HG03354 (cell line): ENCODE measurements around the gene ARHGAP25.

Experiments
- ATAC-seq: cut with Tn5 transposase; IDR thresholded peaks from one replicate; pipeline ENCODE4 v1.9.1; 2021; ENCODE audit warnings: mild to moderate bottlenecking; ENCODE audit not compliant: unreplicated experiment, poor library complexity, severe bottlenecking

ARHGAP25 gene

DNA sequence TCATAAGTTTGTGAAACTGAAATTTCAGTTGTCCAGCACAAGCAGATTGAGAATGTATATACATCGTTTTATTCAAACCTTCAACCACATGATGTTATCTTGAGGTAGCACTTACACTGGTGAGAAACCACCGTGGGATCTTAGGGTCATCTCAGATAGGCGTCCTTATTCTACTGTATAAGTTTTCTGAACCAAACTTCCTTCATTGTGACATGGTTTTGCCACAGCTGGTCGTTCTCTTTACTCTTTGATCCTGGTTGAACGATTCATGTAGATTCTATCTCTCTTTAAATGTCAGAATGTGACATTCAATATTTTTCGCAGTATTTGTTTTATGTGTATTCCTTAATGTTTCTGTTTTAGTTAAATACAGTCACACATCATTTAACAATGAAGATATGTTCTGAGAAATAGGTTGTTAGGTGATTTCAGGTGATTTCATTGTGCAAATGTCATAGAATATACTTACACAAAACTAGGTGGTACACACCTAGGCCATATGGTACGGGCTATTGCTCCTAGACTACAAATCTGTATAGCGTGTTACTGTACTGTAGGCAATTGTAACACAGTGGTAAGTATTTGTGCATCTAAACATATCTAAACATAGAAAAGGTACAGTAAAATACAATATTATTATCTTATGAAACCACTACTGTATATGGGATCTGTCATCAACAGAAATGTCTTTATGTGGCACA lies 17.9 kb upstream of the ARHGAP25 start:
- no peak for ATAC-seq

DNA sequence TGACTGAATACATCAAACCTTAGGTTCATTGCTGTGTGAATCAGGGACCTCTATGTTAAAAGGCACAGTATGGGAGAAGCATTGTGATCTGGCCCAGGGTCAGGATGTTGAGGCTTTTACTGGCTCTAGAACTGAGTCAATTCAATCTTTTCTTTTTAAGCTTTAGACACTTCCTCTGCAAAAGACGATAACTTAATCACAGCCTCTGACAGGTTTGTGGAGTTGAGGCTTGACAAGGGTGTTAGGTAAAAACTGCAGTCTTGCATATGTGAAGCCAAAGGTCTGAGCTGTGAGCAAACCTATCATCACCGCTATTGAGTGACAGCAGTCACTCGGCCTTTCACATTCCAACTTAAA lies 17.3 kb upstream of the ARHGAP25 start:
- ATAC-seq = no peak

DNA sequence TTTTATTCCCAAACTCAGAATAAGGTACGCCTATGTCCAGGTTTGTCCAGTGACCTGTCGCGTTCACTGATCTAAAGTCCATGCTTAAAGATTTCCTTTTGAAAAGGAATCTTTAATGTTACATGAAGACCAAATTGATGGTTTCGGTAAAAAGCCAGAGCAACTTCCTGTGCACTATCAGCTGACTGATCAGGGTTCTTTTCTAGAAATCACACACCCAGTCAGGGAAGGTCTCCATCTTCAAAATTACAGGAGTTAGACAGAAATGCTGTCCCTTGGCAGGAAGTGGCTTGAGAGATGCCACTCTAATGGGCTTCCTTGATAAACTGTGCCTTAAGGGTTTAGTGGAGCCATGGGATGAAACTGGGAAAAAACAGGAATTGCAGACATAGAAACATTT lies 14.7 kb upstream of the ARHGAP25 start:
- ATAC-seq = no peak

DNA sequence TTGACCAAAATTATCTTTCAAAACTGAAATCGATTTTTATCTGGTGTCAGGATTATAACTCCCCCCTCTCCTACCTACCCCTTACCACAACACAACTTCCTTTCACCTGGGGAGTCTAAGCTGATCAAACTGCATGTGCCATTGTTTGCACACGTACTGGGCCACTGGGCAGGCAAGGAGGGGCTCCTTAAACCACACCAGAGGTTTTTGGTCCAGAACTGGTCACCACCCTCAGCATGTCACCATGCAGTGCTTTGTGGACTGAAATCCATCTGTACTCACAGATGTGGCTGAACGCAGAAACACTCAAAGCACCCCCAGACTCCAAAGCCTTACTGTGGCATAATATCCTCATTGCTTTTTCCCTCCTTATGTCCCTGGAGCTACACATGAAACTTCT lies 13.9 kb upstream of the ARHGAP25 start:
- no peak for ATAC-seq

GRCh38 chr2:68721482-68722101 lies 13.0 kb upstream of the ARHGAP25 start:
- ATAC-seq = peak; percentile 69

- ATAC-seq = no peak
Measured at GRCh38 chr2:68722712-68723111, 11.9 kb upstream of the ARHGAP25 start.

DNA sequence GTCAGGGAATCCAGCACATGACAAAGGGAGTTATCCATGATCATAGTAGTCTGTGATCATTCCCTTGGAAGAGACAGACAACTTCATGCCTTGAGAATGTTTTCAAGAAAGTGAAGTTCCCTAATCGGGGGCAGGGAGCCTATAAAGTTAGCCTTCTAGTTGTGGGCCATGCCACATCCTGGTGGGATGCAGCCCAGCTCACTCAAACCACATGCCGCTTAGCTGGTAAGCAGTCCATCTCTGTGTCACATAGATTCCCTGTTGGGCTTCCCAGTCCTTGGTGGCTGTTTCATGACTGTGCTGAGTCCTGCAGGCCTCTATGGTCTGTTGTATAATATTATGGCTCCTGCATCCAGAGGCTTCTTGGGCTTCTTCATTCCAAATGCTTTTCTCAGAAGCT lies 11.4 kb upstream of the ARHGAP25 start:
- no peak for ATAC-seq

DNA sequence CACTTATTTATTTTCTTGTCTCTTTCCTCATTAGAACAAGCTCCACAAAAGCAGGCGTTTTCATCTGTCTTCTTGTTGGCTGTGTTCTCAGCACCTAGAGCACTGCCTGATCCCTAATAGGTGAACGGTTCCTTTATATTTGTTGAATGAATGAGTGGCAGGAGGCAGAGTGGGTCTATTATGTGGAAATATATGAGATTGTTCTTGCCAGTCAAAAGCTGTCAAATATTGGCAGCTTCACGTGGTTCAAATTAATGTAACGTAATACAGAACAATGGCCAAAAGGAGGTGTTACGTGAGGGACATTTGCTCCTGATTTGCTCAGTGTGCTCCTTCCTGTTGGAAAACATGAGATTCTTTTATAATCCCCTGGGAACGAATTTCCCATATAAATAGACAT lies 8.5 kb upstream of the ARHGAP25 start:
- no peak for ATAC-seq

DNA sequence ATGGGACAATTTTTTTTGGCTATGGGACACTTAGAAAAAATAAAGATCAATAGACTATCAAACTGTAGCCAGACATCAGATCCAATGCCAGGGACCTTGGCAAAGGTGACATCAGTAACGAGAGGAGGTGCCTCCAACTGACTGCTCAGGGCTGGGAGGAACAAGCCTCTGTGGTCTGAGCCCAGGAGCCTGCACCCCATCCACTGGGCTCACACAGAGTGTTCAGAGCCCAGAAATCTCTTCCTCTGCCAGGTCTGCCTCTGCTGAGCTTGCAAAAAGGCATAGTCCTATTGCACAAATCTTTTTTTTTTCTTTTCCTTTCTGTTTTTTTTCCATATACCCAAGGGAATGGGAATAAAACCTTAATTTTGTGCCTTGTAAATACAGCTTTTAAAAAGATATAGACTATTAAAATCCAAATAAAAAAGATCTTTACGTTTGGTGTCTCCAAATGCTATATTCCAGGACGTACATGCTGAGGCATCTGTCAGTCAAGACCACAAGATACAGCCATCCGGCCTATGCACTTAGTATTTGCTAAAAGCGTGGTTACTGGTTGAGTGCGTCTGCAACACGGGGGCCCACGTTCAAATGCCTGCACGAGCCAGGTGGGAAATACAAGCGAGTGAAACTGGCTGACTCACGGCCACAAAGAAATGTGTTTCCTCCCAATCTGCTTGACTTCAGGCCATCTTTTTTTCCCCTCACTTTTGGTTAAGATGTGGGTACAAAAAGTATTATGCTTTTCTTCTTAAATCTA lies 7.8 kb upstream of the ARHGAP25 start:
- peak; percentile 99 for ATAC-seq

DNA sequence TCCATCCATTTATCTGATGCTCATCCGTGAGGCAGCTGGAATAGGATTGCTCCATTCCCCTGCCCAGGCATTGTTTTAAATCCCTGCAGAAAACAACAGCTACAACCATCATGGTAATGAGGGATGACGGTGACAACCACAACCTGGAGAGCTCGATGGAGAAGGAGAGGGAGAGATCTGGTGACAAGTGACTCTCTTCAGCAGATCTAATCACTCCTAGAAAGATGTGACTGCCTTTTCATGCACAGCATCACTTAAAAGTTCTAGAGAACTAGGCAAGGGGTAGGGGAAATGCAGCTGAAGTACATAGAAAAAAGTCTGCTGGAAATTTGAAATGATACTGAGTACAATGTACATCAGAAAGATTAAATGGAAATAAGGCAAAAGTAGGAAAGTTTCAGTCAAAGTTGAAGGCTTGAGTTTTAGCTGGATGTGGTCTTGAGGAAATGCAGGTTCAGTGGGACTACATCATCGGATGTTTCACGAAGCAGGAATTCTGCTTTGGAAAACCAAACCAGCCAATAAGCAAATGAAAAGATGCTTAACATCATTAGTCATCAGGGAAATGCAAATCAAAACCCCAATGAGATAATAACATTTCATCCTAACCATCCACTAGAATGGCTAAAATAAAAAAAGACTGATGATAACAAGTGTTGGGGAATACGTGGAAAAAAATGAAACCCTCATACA lies 6.8 kb upstream of the ARHGAP25 start:
- no peak for ATAC-seq

DNA sequence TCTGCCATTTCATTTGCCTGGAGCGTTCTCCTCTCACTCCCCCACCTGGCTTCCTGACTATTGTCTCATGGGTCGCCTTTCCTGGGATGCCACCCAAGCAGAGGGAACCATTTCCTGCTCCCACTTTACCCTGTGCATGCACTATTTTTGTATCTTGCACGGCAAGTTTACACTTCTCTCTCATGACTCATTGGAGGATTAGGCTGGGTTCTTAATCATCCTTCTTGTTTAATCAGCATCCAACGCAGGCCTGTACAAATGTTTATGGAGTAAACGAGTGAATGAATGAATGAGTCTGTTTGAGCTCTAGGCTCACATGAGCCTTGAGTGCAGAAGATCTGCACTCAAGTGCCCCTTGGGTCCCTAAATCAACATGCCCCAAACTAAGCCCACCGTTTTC lies 3.8 kb upstream of the ARHGAP25 start:
- ATAC-seq = no peak

GRCh38 chr2:68732036-68732932 lies 2.3 kb upstream of the ARHGAP25 start:
- ATAC-seq = no peak

GRCh38 chr2:68733365-68733764 lies 1.2 kb upstream of the ARHGAP25 start:
- ATAC-seq = no peak

DNA sequence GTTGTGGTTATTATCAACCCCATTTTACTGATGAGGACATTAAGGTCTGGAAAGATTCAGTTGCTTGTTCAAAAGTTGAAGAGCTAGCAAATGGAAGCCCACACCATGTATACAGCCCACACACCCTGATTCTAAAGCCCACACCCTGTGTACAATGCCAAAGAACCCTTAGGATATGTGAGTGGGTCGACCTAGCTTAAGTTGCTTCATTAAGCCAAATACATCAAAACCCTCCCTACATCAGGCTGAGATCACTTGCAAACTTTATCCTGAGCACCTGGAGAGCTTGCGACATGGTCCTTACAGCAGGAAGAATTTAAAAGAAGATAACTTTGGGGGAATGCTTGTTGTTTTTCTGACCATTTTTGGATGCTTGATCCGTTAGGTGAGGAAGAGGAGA lies 435 bp upstream of the ARHGAP25 start:
- ATAC-seq = no peak

DNA sequence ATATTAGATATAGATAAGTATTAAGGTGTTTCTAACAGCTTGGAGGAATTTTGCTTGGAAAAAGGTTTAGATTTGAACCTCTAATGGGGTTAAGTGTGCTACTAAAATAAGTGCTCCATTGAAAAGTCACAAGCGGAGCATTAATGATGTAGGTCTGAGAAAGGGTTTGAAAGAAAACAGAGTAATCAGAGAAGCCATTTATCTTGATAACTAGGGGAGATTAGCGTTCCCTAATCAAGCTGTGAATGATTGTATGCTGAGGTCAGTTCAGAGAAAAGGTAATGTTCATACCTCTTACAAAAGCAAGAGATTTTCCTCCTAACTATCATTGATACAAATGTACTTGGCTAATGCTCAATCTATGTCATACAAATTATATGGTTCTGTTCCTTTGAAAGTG lies 1.5 kb downstream of the ARHGAP25 start:
- no peak for ATAC-seq

DNA sequence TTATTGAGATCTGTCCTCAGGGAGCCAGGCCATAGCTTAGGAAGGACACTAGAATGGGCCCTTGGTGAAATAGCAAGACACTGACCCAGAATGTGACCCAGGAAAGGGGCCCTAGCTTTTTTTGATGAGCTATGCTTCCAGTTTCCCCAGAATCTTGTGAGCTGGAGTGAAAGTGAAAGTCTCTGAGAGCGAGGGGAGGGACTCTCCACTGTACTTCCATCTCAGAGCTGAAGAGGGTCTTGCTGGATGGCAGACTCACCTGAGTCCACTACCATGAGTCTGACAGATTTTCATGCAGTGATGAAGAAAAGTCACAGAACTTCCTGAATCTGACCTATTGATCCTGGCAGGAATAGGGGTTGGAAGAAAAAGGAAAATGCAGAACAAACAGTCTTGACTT lies 3.1 kb downstream of the ARHGAP25 start:
- ATAC-seq = peak; percentile 43

- no peak for ATAC-seq
Measured at GRCh38 chr2:68738906-68739594, 4.4 kb downstream of the ARHGAP25 start.

- no peak for ATAC-seq
Measured at GRCh38 chr2:68739595-68740399, 5.2 kb downstream of the ARHGAP25 start.
